SK-N-DZ (cell line): ENCODE measurements around the gene GLUD1. TPM values are rescaled to one million over a fixed set of nuclear protein-coding genes. Genes with fewer than 3 reads are reported as not detected.
"Not testable (repeated sequence)": the region's sequence is repeated elsewhere in the genome, so short reads cannot be mapped to it uniquely, and the experiment has no call there.

Experiments
- DNase-seq: peaks from one replicate; pipeline ENCODE4 v3.0.0-alpha.2; 2015; ENCODE audit warnings: low spot score
- polyA plus RNA-seq, 2 experiments: library from polyadenylated mRNA; depleted of rRNA; stranded (reverse); fragments of >200 nt; gene quantifications; 2 replicates each; pipeline ENCODE4 v1.2.3, GENCODE V29; 2014

GLUD1 gene
- 151 and 170 TPM in 2 replicates for polyA plus RNA-seq (2014; cell fraction: cytosol; rRNA removed)
- polyA plus RNA-seq (2014; cell fraction: nucleus; rRNA removed) = 77.7 and 97.6 TPM in 2 replicates

DNA sequence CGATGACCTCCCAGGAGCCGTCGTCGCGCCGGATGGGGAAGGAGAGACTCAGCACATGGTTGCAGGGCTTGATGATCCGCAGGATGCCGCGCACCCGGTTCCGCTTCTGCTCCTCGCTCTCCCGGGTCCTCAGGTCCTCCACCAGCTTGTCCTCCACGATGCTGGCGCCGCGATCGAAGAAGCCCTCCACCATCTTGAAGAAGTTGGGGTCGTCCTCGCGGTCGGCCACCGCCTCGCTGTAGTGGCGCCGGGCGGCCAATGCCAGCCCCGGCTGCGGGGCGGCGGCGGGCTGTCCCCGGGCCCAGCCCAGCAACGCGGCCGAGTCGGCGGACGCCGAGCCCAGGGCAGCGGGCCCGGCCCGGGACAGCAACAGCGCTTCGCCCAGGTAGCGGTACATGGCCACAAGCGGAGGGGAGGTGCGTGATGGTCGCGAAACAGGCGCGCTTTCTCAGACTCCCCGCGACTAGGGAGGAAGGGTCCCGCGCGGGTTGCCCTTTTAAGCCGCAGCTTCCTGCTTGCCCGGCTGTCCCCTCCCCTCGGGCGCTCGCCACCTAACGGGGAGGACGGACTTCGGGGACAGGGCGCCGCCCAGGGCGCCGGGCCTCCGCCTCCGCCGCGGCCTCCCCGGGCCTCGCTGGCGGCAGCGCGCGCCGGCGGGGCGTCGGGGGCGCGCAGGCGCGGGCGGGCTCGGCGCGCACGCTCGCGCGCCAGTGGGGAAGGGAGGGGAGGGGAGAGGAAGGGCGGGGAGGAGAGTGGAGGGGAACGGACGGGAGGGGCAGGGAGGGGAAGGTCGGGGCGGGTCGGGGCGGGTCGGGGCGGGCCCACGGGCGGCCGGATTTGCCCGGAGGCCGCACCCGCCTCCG, at the start of gene GLUD1, which contains the start of gene SHLD2:
TSS of gene GLUD1 (minus strand) at position 471 of the 863 bp plus-strand sequence. CDS start at position 397, 74 bp downstream.
TSS of gene SHLD2 (plus strand) at position 834 of the 863 bp plus-strand sequence. CDS start 56,149 bp downstream, outside the sequence.
- peak; percentile 94 for DNase-seq

DNA sequence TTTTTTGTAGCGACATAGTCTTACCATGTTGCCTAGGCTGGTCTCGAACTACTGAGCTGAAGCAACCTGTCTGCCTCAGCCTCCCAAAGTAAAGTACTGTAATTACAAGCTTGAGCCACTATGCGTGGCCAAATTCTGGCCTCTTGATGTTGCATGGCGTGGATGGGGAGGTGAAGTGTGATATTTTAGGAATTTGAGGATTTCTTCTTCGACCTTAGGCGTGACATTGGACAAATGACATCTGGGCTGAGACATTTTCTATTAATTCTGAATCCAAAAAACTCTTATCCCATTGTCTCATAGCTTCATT, 48.4 kb upstream of the GLUD1 start:
- not testable (repeated sequence) for DNase-seq

DNA sequence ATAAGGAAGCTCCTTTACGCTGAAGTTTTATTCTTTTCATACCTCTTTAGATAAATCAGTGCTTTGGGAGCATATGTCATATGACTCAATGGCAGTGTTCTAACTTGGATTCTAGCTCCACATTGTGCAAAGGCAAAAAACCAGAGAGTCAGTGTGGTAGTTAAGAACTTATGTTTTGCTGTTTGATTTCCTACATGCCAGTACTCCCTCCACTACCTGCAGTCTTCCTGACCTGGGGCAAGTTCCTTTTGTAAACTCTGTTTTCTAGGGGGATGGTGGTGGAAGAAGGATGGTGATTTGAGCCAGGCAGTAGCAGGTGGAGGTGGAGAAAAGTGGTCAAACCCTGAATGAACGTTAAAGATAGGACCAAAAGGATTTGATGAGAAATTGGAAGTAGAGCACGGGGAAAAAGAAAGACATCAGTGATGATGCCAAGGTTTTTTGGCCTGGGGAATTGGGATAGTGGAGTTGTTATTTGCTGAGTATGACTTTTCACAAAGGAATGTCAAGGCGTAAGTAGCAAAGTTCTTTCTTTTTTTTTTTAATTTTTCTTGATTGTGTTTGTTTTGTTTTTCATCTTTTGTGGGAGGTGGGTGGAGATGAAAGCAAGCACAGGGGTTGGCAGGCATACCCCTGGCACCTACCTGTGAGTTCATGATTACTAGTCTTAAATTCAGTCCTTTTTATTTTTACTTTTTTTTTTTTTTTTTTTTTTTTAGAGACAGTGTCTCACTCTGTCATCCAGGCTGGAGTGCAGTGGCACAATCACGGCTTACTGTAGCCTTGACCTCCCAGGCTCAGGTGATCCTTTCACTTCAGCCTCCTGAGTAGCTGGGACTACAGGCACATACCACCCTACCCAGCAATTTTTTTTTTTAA, 47.8 kb upstream of the GLUD1 start:
- DNase-seq = not testable (repeated sequence)

DNA sequence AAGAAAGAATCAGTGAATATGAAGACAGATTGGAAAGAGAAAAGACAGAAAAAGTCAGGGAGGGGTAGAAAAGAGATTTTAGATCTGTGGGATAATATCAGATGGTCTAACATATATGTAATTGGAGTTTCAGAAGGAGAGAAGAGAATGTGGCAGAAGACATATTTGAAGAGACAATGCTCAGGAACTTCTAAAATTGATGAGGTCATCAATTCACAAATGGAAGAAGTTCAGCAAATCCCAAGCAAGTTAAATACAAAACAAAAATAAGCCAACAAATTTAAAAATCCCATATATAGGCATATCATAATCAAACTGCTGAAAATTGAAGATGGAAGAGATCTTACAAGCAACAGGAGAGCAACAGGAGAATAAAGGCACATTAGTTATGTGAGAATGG, 42.8 kb upstream of the GLUD1 start:
- not testable (repeated sequence) for DNase-seq

DNA sequence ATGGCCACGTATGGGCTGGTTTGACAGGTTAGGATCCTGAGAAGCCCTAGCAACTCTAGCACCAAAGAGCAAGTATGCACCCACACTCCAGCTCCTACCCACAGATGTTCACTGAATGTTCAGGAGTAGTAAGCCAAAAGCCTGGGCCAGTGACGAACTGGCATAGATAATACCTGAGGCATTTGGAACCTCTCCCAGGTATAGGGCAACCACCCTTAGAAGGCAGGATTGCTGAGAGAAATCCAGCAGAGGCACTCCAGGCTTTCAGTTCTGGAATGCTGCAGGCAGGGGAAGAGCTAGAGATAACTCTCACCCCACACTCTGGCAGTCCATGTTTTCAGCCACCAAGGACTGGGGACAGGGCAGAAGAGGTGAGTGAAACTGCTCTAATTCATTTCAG, 39.8 kb upstream of the GLUD1 start:
- DNase-seq = not testable (repeated sequence)

DNA sequence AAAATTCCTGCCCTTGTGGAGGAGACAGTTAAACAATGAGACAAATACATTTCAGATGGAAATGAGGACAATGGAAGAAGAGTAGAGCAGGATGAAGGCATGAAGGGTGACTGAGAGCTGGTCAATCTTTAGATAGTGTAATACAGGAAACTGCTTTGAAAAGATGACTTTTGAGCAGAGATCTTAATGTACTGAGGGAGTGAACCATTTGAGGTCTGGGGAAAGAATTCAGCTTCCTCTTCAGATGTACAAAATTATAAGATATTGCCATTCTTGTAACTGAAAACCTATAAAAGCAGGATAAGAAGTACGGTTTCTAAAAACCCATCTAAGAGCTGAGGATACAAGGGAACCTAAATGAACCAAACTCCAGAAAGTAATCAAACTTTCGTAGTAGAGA, 39.3 kb upstream of the GLUD1 start:
- not testable (repeated sequence) for DNase-seq

DNA sequence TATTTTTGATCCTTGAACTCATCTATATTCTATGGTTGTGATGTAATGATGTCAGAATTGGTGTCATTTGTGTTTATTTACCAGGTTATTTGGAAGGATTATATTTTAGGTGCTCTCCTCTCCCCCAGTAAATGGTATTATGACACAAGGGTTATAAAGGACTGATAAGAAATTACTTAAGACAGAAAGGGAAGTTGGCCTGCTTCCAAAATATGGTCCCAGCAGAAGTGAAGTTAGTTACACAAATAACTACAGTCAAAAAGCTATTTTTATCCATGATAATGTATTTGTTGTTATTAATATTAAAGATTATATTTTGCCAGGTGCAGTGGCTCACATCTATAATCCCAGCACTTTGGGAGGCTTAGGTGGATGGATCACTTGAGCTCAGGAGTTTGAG, 37.5 kb upstream of the GLUD1 start:
- not testable (repeated sequence) for DNase-seq

DNA sequence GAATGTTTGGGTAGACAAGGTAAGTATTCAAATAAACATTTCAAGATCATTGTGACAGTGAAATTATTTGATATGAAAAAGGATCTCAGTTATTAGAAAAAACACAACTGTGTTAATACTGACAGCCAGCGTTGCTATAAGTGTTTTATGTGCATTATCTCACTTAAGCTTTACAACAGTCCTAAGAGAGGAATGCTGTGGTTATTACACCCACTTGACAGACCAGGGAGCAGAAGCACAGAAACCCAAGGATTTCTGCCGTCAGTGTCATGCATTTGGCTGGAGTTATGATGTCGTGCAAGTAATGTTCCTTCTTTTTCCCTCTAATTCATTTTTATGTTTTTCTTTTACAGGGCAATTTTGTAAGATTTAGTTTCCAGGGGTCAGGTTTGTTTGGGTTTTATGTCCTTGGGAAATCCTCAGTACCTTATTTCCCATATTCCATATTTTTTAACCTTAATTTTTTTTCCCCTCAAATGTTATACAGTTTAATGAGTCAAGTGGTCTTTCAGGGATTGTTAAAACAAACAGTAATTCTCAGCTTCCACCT, 33.0 kb upstream of the GLUD1 start:
- DNase-seq = not testable (repeated sequence)

DNA sequence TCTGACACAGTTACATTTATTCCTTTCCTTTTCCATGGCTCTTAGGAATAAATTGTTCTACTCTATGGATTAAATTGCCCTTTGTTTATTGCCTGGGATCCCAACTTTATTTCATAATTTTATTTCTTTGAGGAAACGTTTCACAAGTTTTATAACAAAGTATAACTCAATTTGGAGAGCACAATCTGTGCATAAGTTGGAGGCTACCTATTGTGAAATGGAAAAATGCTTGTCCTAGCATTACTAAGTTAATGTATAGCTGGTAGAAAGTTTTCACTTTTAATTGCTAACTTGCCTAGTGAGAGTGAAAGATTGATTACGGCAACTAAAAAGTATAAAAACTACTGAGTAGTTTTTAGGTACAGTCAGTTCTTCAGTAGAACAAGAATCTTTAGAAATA, 32.4 kb upstream of the GLUD1 start:
- not testable (repeated sequence) for DNase-seq

DNA sequence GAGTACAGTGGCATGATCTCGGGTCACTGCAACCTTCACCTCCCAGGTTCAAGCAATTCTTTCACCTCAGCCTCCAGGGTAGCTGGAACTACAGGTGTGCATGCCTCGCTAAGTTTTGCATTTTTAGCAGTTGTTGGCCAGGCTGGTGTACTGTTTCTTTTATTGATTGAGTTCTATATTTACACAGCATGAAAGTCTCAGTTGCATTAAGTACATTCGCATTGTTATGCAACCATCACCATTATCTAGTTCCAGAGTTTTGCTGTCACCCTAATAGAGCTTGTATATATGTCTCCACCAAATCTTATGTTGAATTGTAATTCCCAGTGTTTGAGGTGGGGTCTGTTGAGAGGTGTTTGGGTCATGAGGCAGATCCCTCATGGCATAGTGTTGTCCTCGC, 28.7 kb upstream of the GLUD1 start:
- DNase-seq = not testable (repeated sequence)

DNA sequence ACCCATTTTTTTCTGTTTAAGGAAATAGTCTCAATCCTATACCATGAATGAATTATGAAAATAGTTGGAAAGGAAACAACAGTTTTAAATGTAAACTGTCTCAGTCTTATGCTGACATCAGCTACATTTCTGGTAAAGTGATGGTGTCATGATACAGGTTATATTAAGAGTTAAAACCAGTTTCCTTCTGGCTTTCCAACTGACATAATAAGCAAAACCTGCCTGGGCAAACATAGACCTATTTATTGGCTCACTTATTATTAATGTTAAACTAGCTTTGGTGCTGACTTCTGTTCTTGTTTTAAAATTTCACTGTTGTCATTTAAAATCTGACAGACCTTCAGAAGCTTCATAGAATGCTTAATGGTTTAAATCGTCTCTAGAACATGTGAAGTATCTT, 24.4 kb upstream of the GLUD1 start:
- not testable (repeated sequence) for DNase-seq

DNA sequence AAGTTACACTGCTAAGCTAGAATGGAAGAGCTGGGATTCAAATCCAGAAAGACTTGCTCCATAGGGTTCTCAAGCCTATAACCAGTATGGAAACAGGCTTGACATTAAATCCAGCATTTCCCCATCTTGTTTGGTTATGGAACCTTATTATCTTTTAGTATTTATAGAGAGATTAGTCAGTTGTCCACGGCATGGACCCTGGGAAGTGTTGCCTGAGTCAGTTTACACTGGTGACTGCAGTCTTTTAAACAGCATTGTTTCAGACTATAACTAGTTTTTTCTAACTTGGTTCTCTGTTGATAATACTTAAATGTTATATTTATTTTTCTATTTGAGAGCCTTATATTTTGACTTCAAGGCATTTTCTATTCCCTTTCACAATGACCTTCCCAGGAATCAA, 23.5 kb upstream of the GLUD1 start:
- not testable (repeated sequence) for DNase-seq

DNA sequence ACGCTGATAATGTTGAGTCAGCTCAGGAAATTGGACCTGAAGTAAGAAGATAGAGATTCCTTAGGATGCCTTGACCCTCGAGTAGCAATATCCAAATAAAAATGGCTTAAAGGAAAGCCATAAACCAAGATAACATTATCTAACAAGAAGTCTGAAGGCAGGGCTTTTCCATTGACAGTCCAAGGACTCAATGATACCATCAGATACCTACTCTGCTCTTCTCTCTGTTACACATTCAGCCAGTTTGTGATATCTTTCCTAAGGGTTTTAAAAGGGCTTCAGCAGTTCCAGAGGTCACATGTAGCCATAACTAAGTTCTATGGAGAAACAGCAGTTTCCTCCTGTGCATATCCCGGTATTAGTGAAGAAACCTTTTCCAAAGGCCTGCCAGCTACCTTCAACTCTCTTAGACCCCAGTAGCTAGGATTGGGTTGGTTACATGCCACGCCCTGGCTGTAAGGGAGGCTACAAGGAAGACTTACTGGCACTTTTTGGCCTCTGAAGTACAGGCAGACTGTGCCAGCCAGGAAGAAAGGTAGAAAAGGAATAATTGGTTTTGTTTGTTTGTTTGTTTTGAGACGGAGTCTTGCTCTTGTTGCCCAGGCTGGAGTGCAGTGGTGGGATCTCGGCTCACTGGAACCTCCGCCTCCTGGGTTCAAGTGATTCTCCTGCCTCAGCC, 10.9 kb upstream of the GLUD1 start:
- DNase-seq = no peak

DNA sequence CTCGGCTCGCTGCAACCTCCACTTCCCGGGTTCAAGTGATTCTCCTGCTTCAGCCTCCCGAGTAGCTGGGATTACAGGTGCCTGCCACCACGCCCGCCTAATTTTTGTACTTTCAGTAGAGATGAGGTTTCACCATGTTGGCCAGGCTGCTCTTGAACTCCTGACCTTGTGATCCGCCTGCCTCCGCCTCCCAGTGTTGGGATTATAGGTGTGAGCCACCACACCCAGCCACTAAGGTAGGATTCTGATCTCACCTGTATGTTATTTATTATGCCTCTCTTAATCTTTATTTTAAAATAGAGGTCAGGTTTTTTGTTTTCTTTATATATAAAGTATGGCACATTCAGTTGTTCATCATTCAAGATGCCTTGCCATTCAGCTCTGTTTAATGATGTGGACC, 10.1 kb upstream of the GLUD1 start:
- not testable (repeated sequence) for DNase-seq

DNA sequence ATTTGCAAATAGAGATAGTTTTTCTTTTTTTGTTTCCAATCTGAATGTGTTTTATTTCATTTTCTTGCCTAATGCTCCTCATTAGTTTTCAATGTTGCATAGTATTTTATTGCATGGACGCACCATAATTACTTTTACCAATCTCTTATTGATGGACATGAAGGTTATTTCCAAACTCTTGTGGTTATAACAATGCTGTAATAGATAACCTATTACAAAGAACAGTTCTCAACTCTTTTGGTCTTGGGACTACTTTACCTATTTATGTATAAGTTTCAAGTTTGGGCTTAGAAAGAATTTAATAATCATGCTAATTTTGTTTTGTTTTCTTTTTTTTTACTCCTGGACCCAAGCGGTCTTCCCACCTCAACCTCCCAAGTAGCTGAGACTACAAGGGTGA, 7.4 kb upstream of the GLUD1 start:
- no peak for DNase-seq

DNA sequence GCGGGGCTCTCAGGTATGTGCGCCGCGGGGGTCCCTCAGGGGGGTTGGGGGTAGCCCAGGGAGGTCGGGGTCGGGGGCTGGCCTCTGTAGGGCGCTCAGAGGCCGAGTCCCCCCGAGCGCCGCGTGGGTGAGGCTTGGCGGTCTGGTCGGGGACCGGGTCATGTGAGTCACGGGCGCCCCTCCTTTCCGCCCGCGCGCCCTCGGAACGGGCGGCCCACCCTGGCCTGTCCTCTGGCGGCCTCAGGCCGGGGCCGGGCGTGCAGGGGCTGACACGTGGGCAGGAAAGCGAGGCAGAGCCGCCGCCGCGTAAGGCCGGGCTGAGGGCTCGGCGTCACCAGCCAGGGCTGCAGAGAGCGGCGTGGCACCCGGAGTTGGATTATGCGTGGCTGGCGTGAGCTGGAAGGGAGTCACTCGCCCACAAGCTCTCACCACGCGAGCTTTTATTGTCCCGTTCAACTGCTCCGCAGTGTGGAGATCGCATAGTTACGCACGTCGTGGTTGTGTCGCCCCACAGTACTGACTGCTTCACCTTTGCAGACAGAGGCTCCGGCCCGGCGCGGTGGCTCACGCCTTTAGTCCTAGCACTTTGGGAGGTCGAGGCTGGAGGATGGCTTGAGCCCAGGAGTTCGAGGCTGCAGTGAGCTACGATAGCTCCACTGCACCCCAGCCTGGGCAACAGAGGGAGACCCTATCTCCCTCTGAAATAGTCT, 748 bp upstream of the GLUD1 start:
- DNase-seq = peak; percentile 85

DNA sequence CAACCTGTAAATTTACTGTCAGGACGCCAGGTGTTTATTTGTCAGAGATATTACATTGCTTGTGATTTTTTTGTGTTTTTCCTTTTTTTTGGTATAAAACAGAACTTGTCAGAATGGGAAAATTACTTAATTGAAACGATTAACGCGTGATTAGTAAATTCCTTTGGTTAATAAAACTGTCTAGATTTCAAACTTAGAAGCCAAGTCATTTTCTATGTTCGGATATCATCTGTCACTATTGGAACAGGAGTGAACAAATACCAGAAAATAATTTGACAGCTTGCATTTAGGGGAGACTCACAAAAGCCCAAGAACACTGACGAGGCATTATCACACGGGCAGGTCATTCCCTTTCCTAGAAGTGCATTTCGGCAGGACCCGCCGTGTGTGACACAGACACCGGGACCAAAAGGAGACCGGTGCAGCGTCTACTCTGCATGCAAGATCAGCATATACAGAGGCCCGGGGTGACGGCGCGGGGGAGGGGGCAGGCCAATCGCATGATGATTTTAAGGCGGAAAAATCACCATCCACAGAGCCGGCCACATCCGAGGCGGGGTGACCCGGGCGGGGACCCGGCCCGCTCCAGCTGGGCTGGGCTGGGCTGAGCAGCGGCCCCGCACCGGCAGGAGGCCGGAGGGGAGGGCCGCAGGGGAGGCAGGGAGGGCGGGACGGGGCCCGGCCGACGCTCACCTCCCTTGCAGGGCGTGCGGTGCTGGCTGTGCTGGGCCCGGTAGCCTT, 841 bp downstream of the GLUD1 start:
- peak; percentile 60 for DNase-seq

DNA sequence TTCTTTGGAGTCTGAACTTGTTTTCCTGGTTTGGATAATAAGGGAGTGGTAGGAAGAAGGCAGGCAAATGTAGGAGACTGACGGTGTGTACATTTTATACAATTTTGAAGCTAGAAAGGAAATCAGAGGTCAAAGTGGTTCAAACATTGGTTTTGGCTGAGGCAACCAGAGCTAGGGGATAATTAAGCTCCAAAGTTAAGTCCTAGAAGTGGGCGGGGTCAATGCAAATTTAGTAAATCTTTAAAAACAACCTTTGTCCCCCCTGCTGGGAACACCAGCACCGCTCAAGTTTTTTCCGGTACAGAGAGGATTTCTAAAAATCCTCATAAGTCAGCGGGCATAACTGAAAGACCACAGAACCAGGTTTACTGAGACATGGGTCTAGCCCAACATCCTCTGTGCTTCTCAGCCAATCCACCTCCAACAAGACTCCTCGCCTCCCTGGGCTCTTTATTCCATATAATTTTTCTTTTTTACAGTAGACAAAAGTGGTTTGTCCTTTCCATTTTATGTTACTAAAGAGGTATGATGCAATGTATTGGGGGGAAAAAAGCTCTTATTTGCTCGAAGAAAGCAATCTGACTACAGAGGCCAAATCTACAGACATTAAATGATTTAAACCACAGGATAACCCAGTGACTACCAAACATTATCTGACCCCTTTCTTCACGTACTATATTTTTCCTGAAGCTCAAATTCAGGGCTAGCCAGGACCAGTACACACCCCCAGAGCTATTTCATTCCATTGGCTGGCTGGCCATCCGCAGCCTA, 1.6 kb downstream of the GLUD1 start:
- DNase-seq = no peak

DNA sequence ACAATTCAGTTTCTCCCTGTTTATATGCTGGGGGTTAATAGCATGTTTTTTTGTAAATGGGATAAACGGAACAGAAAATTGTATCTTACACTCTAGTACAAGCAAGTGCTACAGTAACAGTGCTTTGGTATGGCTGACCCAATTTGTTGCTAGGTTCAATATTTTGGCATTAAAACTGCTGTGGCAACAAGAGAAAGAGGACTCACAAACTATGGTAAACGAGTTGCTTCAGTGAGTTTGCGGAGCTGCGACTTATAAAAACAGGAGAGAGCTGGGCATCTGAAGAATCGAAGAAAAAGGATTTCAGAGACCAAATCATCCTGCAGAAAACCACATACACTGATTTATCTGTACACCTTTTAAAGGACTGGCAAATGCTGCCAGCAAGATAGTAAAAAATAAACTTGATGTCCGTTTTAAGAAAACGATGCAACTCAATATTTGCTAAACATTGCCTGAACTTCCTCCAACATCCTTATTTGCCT, 2.2 kb downstream of the GLUD1 start:
- no peak for DNase-seq
